Transverse colon (tissue), 4 donors: ENCODE data around the gene TPK1. TPM values are rescaled to one million over a fixed set of nuclear protein-coding genes. Genes with fewer than 3 reads are reported as not detected.
A peak's percentile ranks its signal among the peaks of the same experiment; 100 is the strongest.

Source experiments
- DNase-seq: peaks from one replicate; pipeline ENCODE4 v3.0.0-alpha.2; 2019
- H3K27ac ChIP-seq, 4 donors: fragments of 200-600 bp; sonication (generic); 2 replicates each; pipeline ENCODE4 v1.5.1; 2016 to 2018; ENCODE audit warnings: inconsistent platforms in 4 of 4
- H3K27me3 ChIP-seq: fragments of 200-600 bp; sonication (generic); 2 replicates; pipeline ENCODE4 v1.5.1; 2017; ENCODE audit warnings: inconsistent platforms
- H3K36me3 ChIP-seq, 4 donors: fragments of 200-600 bp; sonication (generic); 2 replicates each; pipeline ENCODE4 v1.5.1; 2017 to 2019; ENCODE audit warnings: inconsistent platforms in 4 of 4
- H3K4me1 ChIP-seq, 4 donors: fragments of 200-600 bp; sonication (generic); 2 replicates each; pipeline ENCODE4 v1.5.1; 2017 to 2020; ENCODE audit warnings: inconsistent platforms in 4 of 4
- H3K4me3 ChIP-seq, 4 donors: fragments of 200-600 bp; sonication (generic); 1 replicate in 1 of 4; 2 replicates in 3 of 4; pipeline versions ENCODE4 v1.5.1 to v1.6.1; 2017 to 2019; ENCODE audit warnings: inconsistent platforms in 4 of 4
- H3K9me3 ChIP-seq, 2 donors: fragments of 200-600 bp; sonication (generic); 2 replicates each; pipeline ENCODE4 v1.5.1; 2017 to 2019; ENCODE audit warnings: inconsistent platforms in 2 of 2
- EP300 ChIP-seq: sonication (generic); formaldehyde crosslinking; IDR thresholded peaks from one replicate; pipeline ENCODE4 v1.6.1; 2017; ENCODE audit warnings: antibody characterized with exemption, low read depth
- POLR2A ChIP-seq: fragments of 450-650 bp; IDR thresholded peaks from one replicate; pipeline ENCODE4 v1.6.1; 2016; ENCODE audit warnings: antibody characterized with exemption, mild to moderate bottlenecking, moderate library complexity
- POLR2AphosphoS5 ChIP-seq, 3 donors: sonication (generic); formaldehyde crosslinking; IDR thresholded peaks; one replicate each; pipeline ENCODE4 v1.6.1; 2016; ENCODE audit warnings: antibody characterized with exemption in 3 of 3
- WGBS, 2 donors: methylation state at CpG; one replicate each; pipeline ENCODE4 v1.1.5; 2018; ENCODE audit warnings: low coverage in 1 of 2; 5-methylcytosine and 5-hydroxymethylcytosine counted together
- in situ Hi-C, 4 donors: fragments of 200-750 bp; cut with MboI; loops; one replicate each; pipeline versions ENCODE4 v1.15.0 to v1.15.1; 2017; ENCODE audit warnings: low sequenced_read_pairs in 3 of 4, low pct_ligation_motif_present in 1 of 4, low pct_unique_long_range_greater_than_20kb in 1 of 4
- intact Hi-C: fragments of 100-400 bp; cut with DNase I; formaldehyde crosslinking; loops from one replicate; pipeline ENCODE4 v1.15.1; 2023; ENCODE audit warnings: low total_unique reads
- total RNA-seq, 4 donors: library from RNA; depleted of rRNA; stranded (reverse); fragments of >200 nt; gene quantifications; one replicate each; pipeline ENCODE4 v1.1.0, GENCODE V29; 2016
- TF ChIP-seq, protein P1 (sequence below), 5 experiments: fragments of 200-600 bp in 3 of 5; fragments of 450-650 bp in 2 of 5; sonication (generic) in 3 of 5; IDR thresholded peaks; 1 replicate in 2 of 5; 2 replicates in 3 of 5; pipeline ENCODE4 v1.5.1; 2016 to 2017; ENCODE audit warnings: antibody characterized with exemption in 5 of 5, inconsistent platforms in 3 of 5, mild to moderate bottlenecking in 2 of 5, moderate library complexity in 1 of 5

TPK1 gene
- total RNA-seq, 4 donors from 2014 or later: 1.4 to 17.3 (median 14.6) TPM

- no peaks in the 10 kb centered on the region for H3K36me3 ChIP-seq
- in situ Hi-C loops (no loop called here), intact Hi-C loops (no loop called here)
- H3K27ac ChIP-seq: no peak overlapping the region
- no peak for DNase-seq
- H3K4me3 ChIP-seq: no peak overlapping the region
- peaks cover 0 to 7% (median 1%) of the 10 kb centered on the region in 4 donors for H3K4me1 ChIP-seq
- TF ChIP-seq, protein P1, sequence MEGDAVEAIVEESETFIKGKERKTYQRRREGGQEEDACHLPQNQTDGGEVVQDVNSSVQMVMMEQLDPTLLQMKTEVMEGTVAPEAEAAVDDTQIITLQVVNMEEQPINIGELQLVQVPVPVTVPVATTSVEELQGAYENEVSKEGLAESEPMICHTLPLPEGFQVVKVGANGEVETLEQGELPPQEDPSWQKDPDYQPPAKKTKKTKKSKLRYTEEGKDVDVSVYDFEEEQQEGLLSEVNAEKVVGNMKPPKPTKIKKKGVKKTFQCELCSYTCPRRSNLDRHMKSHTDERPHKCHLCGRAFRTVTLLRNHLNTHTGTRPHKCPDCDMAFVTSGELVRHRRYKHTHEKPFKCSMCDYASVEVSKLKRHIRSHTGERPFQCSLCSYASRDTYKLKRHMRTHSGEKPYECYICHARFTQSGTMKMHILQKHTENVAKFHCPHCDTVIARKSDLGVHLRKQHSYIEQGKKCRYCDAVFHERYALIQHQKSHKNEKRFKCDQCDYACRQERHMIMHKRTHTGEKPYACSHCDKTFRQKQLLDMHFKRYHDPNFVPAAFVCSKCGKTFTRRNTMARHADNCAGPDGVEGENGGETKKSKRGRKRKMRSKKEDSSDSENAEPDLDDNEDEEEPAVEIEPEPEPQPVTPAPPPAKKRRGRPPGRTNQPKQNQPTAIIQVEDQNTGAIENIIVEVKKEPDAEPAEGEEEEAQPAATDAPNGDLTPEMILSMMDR (IDR thresholded peaks at IDR 0.05): peak; percentile 60 to 71 (median 67)
- TF ChIP-seq EP300 (no peak), POLR2AphosphoS5 (IDR thresholded peaks at IDR 0.05) (no peak)
- WGBS, 2 donors: 32 to 34% methylated on average over 5 of the region's 5 CpGs
- no peaks in the 10 kb centered on the region for H3K9me3 ChIP-seq
- H3K27me3 ChIP-seq: no peaks in the 10 kb centered on the region
These were observed 97.0 kb downstream of the TPK1 start for GRCh38 chr7:144738708-144739314.

GRCh38 chr7:144738146-144738545, 97.7 kb downstream of the TPK1 start:
- Histone ChIP-seq H3K9me3 (no peaks in the 10 kb centered on the region), H3K4me1 (peaks cover 0 to 7% (median 1%) of the 10 kb centered on the region in 4 donors), H3K27ac (no peak overlapping the region), H3K27me3 (no peaks in the 10 kb centered on the region), H3K36me3 (no peaks in the 10 kb centered on the region), H3K4me3 (no peak overlapping the region)
- WGBS, 2 donors: 36 to 53% methylated on average over 3 of the region's 3 CpGs
- no peak for TF ChIP-seq EP300
- TF ChIP-seq POLR2A: no peak
- TF ChIP-seq, protein P1 (IDR thresholded peaks at IDR 0.05): no peak
- no peak for TF ChIP-seq POLR2AphosphoS5 (IDR thresholded peaks at IDR 0.05)
- no peak for DNase-seq
- intact Hi-C loops: no loop called here
- in situ Hi-C loops: no loop called here

DNA sequence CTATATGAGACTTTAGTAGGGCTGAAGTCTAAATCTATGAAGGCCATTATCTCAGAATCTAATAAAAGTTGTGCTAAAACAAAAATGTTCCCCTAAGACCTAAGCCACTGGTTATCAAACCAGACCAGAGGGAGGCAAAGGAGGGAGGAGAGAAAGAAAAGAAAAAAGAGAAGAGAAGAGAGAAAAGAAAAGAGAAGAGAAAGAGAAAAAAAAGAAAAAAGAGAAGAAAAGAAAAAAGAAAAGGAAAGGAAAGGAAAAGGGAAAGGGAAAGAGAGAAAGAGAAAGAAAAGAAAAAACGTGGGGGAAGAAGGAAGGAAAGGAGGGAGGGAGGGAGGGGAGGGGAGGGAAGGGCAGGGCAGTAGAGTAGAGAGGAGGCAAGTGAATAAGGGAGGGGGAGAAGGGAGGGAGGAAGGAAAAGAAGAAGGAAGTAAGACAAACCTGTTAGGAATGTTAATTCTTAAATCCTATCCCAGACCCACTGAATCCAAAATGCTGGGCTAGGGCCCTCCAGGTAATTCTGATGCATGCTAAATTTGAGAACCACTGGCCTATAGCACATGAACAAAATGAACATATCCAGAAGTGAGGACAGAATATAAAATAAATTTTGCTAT, 98.9 kb downstream of the TPK1 start:
- in situ Hi-C loops (no loop called here), intact Hi-C loops (no loop called here)
- Histone ChIP-seq H3K27me3 (no peaks in the 10 kb centered on the region), H3K9me3 (no peaks in the 10 kb centered on the region), H3K4me1 (peaks cover 0 to 7% (median 1%) of the 10 kb centered on the region in 4 donors), H3K36me3 (no peaks in the 10 kb centered on the region), H3K4me3 (no peak overlapping the region), H3K27ac (no peak overlapping the region)
- TF ChIP-seq POLR2AphosphoS5 (IDR thresholded peaks at IDR 0.05): no peak
- TF ChIP-seq POLR2A: no peak
- TF ChIP-seq EP300: no peak
- TF ChIP-seq, protein P1 (IDR thresholded peaks at IDR 0.05): no peak
- WGBS, 2 donors: 25 to 50% methylated on average over 1 of the region's 1 CpG
- DNase-seq: no peak

DNA sequence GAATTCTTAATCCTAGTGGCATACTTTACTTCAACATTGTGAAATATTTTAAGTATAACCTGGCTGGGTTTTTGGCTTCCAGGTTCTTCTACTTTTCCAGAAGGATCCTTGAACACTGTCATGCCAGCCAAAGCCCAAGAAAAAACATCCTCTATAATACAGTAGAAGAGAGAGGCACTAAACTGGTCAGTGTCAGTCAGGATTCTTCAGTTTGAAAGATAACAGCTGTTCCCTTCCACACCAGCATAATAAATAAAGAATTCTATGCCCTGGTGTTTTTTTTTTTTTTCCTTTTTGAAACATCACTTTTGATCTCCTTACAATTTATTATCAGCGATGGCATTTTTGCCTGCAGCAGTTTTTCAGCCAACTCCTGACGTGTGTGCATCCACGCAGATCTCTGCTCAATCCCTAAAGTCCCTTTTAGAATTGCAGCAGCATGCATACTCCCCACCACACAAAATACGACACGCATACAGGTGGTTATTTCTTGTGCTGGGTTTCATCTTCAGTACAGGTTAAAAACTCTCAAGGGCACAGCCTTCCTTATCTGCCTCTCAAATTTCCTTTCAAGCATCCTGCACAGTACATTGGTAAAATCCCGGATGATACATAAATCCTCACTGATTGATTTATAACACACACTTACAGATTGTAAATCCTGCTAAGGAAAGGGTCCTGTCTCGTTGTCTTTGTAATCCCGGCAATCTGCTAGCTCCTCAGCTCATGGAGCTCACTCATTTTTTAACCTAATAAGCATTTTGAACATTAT, 100.2 kb downstream of the TPK1 start:
- peaks cover 0 to 7% (median 1%) of the 10 kb centered on the region in 4 donors for H3K4me1 ChIP-seq

More for the DNA sequence above, 100.2 kb downstream of the TPK1 start:
- TF ChIP-seq POLR2AphosphoS5 (IDR thresholded peaks at IDR 0.05): no peak
- TF ChIP-seq, protein P1 (IDR thresholded peaks at IDR 0.05): no peak
- no peak for TF ChIP-seq POLR2A
- TF ChIP-seq EP300: no peak
- no peaks in the 10 kb centered on the region for H3K36me3 ChIP-seq
- 64 to 71% methylated on average over 5 to 8 of the region's 8 CpGs for WGBS, 2 donors
- no peaks in the 10 kb centered on the region for H3K27me3 ChIP-seq
- H3K9me3 ChIP-seq: no peaks in the 10 kb centered on the region
- H3K4me3 ChIP-seq: no peak overlapping the region
- H3K27ac ChIP-seq: no peak overlapping the region
- in situ Hi-C loops (no loop called here), intact Hi-C loops (no loop called here)
- DNase-seq: no peak
